Measurements from ENCODE around the gene GPR143. TPM values are rescaled to one million over a fixed set of nuclear protein-coding genes. Genes with fewer than 3 reads are reported as not detected.
"Not testable (repeated sequence)": the region's sequence is repeated elsewhere in the genome, so short reads cannot be mapped to it uniquely, and the experiment has no call there.

The GPR143 gene
- total and polyA plus RNA-seq, 10 of the 15 experiments (the other 5 are each of a cell fraction or from before 2014, with no cell fraction given): 0.05 to 0.31 (median 0.15) TPM; not detected in 5

DNA sequence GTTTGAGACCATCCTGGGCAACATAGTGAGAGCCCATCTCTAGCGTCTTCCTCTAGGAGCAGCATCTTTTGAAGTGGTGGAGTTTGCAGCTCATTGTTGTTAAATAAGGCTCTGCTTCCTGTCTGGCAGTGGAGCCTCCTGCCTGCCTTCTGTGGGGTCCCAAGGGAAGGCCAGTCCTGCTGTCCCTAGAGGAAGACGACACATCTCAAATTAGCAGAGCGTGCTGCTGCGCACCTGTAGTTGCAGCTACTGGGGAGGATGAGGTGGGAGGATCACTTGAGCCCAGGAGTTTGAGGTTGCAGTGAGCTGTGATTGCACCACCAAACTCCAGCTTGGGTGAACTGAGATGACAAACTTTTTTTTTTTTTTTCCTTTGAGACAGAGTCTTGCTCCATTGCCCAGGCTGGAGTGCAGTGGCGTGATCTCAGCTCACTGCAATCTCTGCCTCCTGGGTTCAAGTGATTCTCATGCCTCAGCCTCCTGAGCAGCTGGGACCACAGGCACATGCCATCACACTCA, 2.7 kb upstream of the GPR143 start:
- H3K4me1 ChIP-seq (ENCODE audit: control insufficient read depth, insufficient read depth, low read length); H3K27ac ChIP-seq (ENCODE audit: control insufficient read depth, insufficient read depth); FAIRE-seq; POLR2A ChIA-PET; H4K20me1 ChIP-seq (ENCODE audit: control insufficient read depth, insufficient read depth); intact Hi-C loops (cut with micrococcal nuclease; ENCODE audit: unreplicated experiment); H3K9ac ChIP-seq (ENCODE audit: control insufficient read depth, insufficient read depth, low read length); H2AFZ ChIP-seq (ENCODE audit: control insufficient read depth, low read depth, low read length); in situ Hi-C loops (cut with MboI); H3K27me3 ChIP-seq (replicated peaks in 1 of 2; ENCODE audit: control insufficient read depth in 2 of 2, insufficient read depth in 2 of 2, low read length in 1 of 2); H3K4me3 ChIP-seq; DNase-seq (ENCODE audit: low read depth, low spot score); H3K36me3 ChIP-seq (ENCODE audit: control insufficient read depth in 2 of 2, insufficient read depth in 2 of 2, low read length in 1 of 2); H3K9me3 ChIP-seq (replicated peaks; ENCODE audit: control insufficient read depth, insufficient read depth, low read length); H3K4me2 ChIP-seq (ENCODE audit: control insufficient read depth, insufficient read depth); H3K79me2 ChIP-seq (ENCODE audit: control insufficient read depth, insufficient read depth, low read length); BruUV-seq (replicated peaks); SMC1A ChIA-PET (ENCODE audit: uncharacterized antibody, unreplicated experiment); RAD21 ChIA-PET (ENCODE audit: unreplicated experiment): not testable (repeated sequence)
- CTCF ChIA-PET: interaction anchor here (1.5 kb wide), 1 partner anchor 14 kb away, joined by 3 read pairs; no protein-coding TSS in a partner anchor
- ATAC-seq: peak; percentile 45
- whole genome bisulfite sequencing (ENCODE audit: insufficient coverage, insufficient replicate concordance, low lambda C conversion rate, missing lambda C conversion rate): 42% methylated on average over 5 of the region's 5 CpGs

DNA sequence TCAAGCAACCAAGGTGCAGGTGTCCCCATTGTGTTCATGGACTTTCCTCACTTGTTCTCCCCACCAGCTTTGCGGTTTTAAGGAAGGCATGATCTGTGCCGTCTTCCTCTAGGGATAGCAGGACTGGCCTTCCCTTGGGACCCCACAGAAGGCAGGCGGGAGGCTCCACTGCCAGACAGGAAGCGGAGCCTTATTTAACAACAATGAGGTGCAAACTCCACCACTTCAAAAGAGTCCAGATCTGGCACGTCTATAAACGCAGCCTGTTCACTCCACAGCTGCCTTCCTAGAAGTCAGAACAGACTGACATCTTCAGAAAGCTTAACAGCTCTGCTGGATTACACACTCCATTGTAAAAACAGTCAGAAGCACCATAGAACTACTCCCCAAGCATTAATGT, 1.7 kb upstream of the GPR143 start:
- DNase-seq (ENCODE audit: low read depth, low spot score) (no peak), ATAC-seq (peak; percentile 52), FAIRE-seq (no peak)
- H3K27me3 ChIP-seq (replicated peaks in 1 of 2; ENCODE audit: control insufficient read depth in 2 of 2, insufficient read depth in 2 of 2, low read length in 1 of 2): no peaks in the 10 kb centered on the region; a peak in 1 of 4 replicates
- ChIA-PET CTCF (interaction anchor here (0.7 to 1.5 kb wide), 2 partner anchors 13 to 1342 kb away, joined by 3 read pairs; no protein-coding TSS in a partner anchor), RAD21 (ENCODE audit: unreplicated experiment) (interaction anchor here (0.6 kb wide), 1 partner anchor 16 kb away, joined by 3 read pairs; no protein-coding TSS in a partner anchor), SMC1A (ENCODE audit: uncharacterized antibody, unreplicated experiment) (no interaction called here), POLR2A (no interaction called here)
- no peak overlapping the region for H3K4me3 ChIP-seq
- no TSS peak for BruUV-seq (replicated peaks)
- no peak overlapping the region for H3K9ac ChIP-seq (ENCODE audit: control insufficient read depth, insufficient read depth, low read length)
- no peak overlapping the region for H3K27ac ChIP-seq (ENCODE audit: control insufficient read depth, insufficient read depth)
- H3K79me2 ChIP-seq (ENCODE audit: control insufficient read depth, insufficient read depth, low read length): no peaks in the 10 kb centered on the region
- H4K20me1 ChIP-seq (ENCODE audit: control insufficient read depth, insufficient read depth): no peaks in the 10 kb centered on the region
- in situ Hi-C loops (cut with MboI): no loop called here
- WGBS (ENCODE audit: insufficient coverage, insufficient replicate concordance, low lambda C conversion rate, missing lambda C conversion rate): 17% methylated on average over 6 of the region's 6 CpGs
- no peak overlapping the region for H2AFZ ChIP-seq (ENCODE audit: control insufficient read depth, low read depth, low read length)
- no peak overlapping the region for H3K4me2 ChIP-seq (ENCODE audit: control insufficient read depth, insufficient read depth)
- H3K4me1 ChIP-seq (ENCODE audit: control insufficient read depth, insufficient read depth, low read length): no peaks in the 10 kb centered on the region
- no peaks in the 10 kb centered on the region for H3K36me3 ChIP-seq (ENCODE audit: control insufficient read depth in 2 of 2, insufficient read depth in 2 of 2, low read length in 1 of 2)
- H3K9me3 ChIP-seq (replicated peaks; ENCODE audit: control insufficient read depth, insufficient read depth, low read length): no peaks in the 10 kb centered on the region; the same call in 2 of the 3 replicates
- intact Hi-C loops (cut with micrococcal nuclease; ENCODE audit: unreplicated experiment): no loop called here
- TF ChIP-seq BCL11A (IDR thresholded peaks at IDR 0.05; ENCODE audit: low read depth, low read length) (no peak), POLR2AphosphoS5 (IDR thresholded peaks at IDR 0.05; ENCODE audit: low read length) (no peak), NR2C2 (IDR thresholded peaks at IDR 0.05; ENCODE audit: borderline replicate concordance, control insufficient read depth, insufficient read length, low read depth) (no peak), HDGF (IDR thresholded peaks at IDR 0.05) (no peak), KDM1A (IDR thresholded peaks at IDR 0.05; ENCODE audit: borderline replicate concordance) (no peak), KAT2A (conservative IDR thresholded peaks at IDR 0.05; ENCODE audit: control insufficient read depth, low read depth, low read length) (no peak), RCOR1 (conservative IDR thresholded peaks at IDR 0.05; ENCODE audit: low read depth, low read length) (no peak)
- TF ChIP-seq, protein P1, sequence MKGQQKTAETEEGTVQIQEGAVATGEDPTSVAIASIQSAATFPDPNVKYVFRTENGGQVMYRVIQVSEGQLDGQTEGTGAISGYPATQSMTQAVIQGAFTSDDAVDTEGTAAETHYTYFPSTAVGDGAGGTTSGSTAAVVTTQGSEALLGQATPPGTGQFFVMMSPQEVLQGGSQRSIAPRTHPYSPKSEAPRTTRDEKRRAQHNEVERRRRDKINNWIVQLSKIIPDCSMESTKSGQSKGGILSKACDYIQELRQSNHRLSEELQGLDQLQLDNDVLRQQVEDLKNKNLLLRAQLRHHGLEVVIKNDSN (IDR thresholded peaks at IDR 0.05; ENCODE audit: borderline replicate concordance, extremely low read length, insufficient read depth, low read depth, low read length): no peak
- TF ChIP-seq, protein P2, sequence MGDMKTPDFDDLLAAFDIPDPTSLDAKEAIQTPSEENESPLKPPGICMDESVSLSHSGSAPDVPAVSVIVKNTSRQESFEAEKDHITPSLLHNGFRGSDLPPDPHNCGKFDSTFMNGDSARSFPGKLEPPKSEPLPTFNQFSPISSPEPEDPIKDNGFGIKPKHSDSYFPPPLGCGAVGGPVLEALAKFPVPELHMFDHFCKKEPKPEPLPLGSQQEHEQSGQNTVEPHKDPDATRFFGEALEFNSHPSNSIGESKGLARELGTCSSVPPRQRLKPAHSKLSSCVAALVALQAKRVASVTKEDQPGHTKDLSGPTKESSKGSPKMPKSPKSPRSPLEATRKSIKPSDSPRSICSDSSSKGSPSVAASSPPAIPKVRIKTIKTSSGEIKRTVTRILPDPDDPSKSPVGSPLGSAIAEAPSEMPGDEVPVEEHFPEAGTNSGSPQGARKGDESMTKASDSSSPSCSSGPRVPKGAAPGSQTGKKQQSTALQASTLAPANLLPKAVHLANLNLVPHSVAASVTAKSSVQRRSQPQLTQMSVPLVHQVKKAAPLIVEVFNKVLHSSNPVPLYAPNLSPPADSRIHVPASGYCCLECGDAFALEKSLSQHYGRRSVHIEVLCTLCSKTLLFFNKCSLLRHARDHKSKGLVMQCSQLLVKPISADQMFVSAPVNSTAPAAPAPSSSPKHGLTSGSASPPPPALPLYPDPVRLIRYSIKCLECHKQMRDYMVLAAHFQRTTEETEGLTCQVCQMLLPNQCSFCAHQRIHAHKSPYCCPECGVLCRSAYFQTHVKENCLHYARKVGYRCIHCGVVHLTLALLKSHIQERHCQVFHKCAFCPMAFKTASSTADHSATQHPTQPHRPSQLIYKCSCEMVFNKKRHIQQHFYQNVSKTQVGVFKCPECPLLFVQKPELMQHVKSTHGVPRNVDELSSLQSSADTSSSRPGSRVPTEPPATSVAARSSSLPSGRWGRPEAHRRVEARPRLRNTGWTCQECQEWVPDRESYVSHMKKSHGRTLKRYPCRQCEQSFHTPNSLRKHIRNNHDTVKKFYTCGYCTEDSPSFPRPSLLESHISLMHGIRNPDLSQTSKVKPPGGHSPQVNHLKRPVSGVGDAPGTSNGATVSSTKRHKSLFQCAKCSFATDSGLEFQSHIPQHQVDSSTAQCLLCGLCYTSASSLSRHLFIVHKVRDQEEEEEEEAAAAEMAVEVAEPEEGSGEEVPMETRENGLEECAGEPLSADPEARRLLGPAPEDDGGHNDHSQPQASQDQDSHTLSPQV (IDR thresholded peaks at IDR 0.05): no peak

All from GM12878 (cell line).